ENCODE data around the gene SOBP. TPM values are rescaled to one million over a fixed set of nuclear protein-coding genes. Genes with fewer than 3 reads are reported as not detected.

The SOBP gene
- polyA plus RNA-seq, 1 donor (not counting 4 experiments of a cell fraction or from before 2014, with no cell fraction given) = not detected

DNA sequence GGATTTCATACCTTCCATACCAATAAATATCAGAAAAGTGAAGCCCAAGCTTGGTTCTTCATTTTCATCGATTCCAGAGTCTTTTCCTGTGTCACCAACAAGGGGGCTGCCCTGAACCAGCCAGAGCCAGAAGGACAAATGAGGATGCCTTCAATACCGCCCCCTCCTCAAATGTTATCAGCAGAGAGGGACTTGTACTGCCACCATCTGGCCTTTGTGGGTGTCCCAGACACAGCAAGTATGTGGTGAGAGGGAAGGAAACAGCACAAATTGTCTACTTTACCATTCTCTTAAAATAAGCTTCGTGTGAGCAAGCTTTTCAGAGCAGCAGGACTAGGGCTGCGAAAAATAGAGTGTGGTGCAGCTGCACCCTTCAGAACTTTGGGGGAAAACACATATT lies 165.3 kb downstream of the SOBP start:
- no peaks in the 10 kb centered on the region for H3K36me3 ChIP-seq (ENCODE audit: control insufficient read depth in 2 of 2, extremely low read depth in 1 of 2, insufficient read depth in 2 of 2, low read length in 2 of 2)
- H3K27ac ChIP-seq (ENCODE audit: control insufficient read depth, insufficient read depth, low read length) = no peak overlapping the region
- H3K4me1 ChIP-seq (ENCODE audit: control insufficient read depth, extremely low read depth, insufficient read depth, low read length) = no peaks in the 10 kb centered on the region
- no peak overlapping the region for H2AFZ ChIP-seq (ENCODE audit: control insufficient read depth, low read length)
- H3K27me3 ChIP-seq (ENCODE audit: control insufficient read depth, extremely low read depth, insufficient read depth, low read length) = peaks cover 5% of the 10 kb centered on the region
- no peak for DNase-seq (ENCODE audit: low read depth, low spot score)
- no peak overlapping the region for H3K4me3 ChIP-seq (ENCODE audit: control insufficient read depth in 2 of 3, extremely low read depth in 1 of 3, insufficient read depth in 2 of 3, low read depth in 1 of 3, low read length in 3 of 3)
- no peaks in the 10 kb centered on the region for H4K20me1 ChIP-seq (ENCODE audit: control insufficient read depth, extremely low read depth, insufficient read depth, low read length)
- no peak overlapping the region for H3K4me2 ChIP-seq (ENCODE audit: control insufficient read depth, extremely low read depth, insufficient read depth, low read depth, low read length)
- dilution Hi-C loops (cut with MboI; ENCODE audit: extremely low pct_ligation_motif_present, low sequenced_read_pairs) = no loop called here
- TF ChIP-seq EZH2 (IDR thresholded peaks at IDR 0.05; ENCODE audit: low read length) = no peak
- TF ChIP-seq, protein P1, sequence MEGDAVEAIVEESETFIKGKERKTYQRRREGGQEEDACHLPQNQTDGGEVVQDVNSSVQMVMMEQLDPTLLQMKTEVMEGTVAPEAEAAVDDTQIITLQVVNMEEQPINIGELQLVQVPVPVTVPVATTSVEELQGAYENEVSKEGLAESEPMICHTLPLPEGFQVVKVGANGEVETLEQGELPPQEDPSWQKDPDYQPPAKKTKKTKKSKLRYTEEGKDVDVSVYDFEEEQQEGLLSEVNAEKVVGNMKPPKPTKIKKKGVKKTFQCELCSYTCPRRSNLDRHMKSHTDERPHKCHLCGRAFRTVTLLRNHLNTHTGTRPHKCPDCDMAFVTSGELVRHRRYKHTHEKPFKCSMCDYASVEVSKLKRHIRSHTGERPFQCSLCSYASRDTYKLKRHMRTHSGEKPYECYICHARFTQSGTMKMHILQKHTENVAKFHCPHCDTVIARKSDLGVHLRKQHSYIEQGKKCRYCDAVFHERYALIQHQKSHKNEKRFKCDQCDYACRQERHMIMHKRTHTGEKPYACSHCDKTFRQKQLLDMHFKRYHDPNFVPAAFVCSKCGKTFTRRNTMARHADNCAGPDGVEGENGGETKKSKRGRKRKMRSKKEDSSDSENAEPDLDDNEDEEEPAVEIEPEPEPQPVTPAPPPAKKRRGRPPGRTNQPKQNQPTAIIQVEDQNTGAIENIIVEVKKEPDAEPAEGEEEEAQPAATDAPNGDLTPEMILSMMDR (optimal IDR thresholded peaks at IDR 0.05 in 1 of 3, IDR thresholded peaks at IDR 0.05 in 1 of 3, conservative IDR thresholded peaks at IDR 0.05 in 1 of 3; ENCODE audit: extremely low read depth in 1 of 3, insufficient read depth in 2 of 3, low read length in 3 of 3) = peak in 2 of 3 experiments; percentile 39 to 46
- no peaks in the 10 kb centered on the region for H3K79me2 ChIP-seq (ENCODE audit: control insufficient read depth, insufficient read depth, low read length)
- no peak overlapping the region for H3K9ac ChIP-seq (ENCODE audit: control insufficient read depth, extremely low read depth, insufficient read depth, low read length)
- FAIRE-seq = no peak
- no peaks in the 10 kb centered on the region for H3K9me3 ChIP-seq (ENCODE audit: control insufficient read depth, low read depth, low read length)
- H3K9me1 ChIP-seq (ENCODE audit: control insufficient read depth, extremely low read depth, insufficient read depth, low read length) = no peaks in the 10 kb centered on the region

DNA sequence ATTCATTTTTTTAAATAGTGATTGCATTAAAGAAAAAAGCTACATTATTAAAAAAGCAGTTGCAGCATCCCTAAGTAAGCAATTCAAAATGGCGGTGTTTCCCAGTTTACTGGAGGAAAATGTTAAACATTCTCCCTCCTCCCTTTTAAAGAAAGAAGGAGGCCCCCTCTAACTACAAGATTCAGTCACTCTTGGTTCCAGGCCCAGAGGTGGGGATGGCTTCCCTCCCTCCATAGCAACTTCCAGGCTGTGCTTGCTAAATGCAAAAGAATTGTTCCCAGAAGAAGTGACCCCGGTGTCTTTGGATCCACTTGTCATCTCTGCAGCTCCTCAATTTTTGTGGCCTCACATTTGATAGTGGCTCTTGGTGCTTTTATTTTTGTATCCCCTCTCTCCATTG lies 165.9 kb downstream of the SOBP start:
- H3K27me3 ChIP-seq (ENCODE audit: control insufficient read depth, extremely low read depth, insufficient read depth, low read length) = peaks cover 5% of the 10 kb centered on the region
- no peaks in the 10 kb centered on the region for H4K20me1 ChIP-seq (ENCODE audit: control insufficient read depth, extremely low read depth, insufficient read depth, low read length)
- no peak overlapping the region for H2AFZ ChIP-seq (ENCODE audit: control insufficient read depth, low read length)
- no peaks in the 10 kb centered on the region for H3K9me3 ChIP-seq (ENCODE audit: control insufficient read depth, low read depth, low read length)
- no peaks in the 10 kb centered on the region for H3K4me1 ChIP-seq (ENCODE audit: control insufficient read depth, extremely low read depth, insufficient read depth, low read length)
- dilution Hi-C loops (cut with MboI; ENCODE audit: extremely low pct_ligation_motif_present, low sequenced_read_pairs) = no loop called here
- H3K27ac ChIP-seq (ENCODE audit: control insufficient read depth, insufficient read depth, low read length) = no peak overlapping the region
- no peak overlapping the region for H3K9ac ChIP-seq (ENCODE audit: control insufficient read depth, extremely low read depth, insufficient read depth, low read length)
- no peaks in the 10 kb centered on the region for H3K79me2 ChIP-seq (ENCODE audit: control insufficient read depth, insufficient read depth, low read length)
- FAIRE-seq = no peak
- H3K4me2 ChIP-seq (ENCODE audit: control insufficient read depth, extremely low read depth, insufficient read depth, low read depth, low read length) = no peak overlapping the region
- TF ChIP-seq EZH2 (IDR thresholded peaks at IDR 0.05; ENCODE audit: low read length) = no peak
- TF ChIP-seq, protein P1 (optimal IDR thresholded peaks at IDR 0.05 in 1 of 3, IDR thresholded peaks at IDR 0.05 in 1 of 3, conservative IDR thresholded peaks at IDR 0.05 in 1 of 3; ENCODE audit: extremely low read depth in 1 of 3, insufficient read depth in 2 of 3, low read length in 3 of 3) = no peak
- no peaks in the 10 kb centered on the region for H3K36me3 ChIP-seq (ENCODE audit: control insufficient read depth in 2 of 2, extremely low read depth in 1 of 2, insufficient read depth in 2 of 2, low read length in 2 of 2)
- no peak overlapping the region for H3K4me3 ChIP-seq (ENCODE audit: control insufficient read depth in 2 of 3, extremely low read depth in 1 of 3, insufficient read depth in 2 of 3, low read depth in 1 of 3, low read length in 3 of 3)
- H3K9me1 ChIP-seq (ENCODE audit: control insufficient read depth, extremely low read depth, insufficient read depth, low read length) = no peaks in the 10 kb centered on the region
- no peak for DNase-seq (ENCODE audit: low read depth, low spot score)
